ENCODE results near the gene DCUN1D3. TPM values are rescaled to one million over a fixed set of nuclear protein-coding genes. Genes with fewer than 3 reads are reported as not detected.
"Not testable (repeated sequence)": the region's sequence is repeated elsewhere in the genome, so short reads cannot be mapped to it uniquely, and the experiment has no call there.

DCUN1D3 gene, protein sequence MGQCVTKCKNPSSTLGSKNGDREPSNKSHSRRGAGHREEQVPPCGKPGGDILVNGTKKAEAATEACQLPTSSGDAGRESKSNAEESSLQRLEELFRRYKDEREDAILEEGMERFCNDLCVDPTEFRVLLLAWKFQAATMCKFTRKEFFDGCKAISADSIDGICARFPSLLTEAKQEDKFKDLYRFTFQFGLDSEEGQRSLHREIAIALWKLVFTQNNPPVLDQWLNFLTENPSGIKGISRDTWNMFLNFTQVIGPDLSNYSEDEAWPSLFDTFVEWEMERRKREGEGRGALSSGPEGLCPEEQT
- 1 to 10 TPM; 5.9 to 6.9 TPM for total RNA-seq

DNA sequence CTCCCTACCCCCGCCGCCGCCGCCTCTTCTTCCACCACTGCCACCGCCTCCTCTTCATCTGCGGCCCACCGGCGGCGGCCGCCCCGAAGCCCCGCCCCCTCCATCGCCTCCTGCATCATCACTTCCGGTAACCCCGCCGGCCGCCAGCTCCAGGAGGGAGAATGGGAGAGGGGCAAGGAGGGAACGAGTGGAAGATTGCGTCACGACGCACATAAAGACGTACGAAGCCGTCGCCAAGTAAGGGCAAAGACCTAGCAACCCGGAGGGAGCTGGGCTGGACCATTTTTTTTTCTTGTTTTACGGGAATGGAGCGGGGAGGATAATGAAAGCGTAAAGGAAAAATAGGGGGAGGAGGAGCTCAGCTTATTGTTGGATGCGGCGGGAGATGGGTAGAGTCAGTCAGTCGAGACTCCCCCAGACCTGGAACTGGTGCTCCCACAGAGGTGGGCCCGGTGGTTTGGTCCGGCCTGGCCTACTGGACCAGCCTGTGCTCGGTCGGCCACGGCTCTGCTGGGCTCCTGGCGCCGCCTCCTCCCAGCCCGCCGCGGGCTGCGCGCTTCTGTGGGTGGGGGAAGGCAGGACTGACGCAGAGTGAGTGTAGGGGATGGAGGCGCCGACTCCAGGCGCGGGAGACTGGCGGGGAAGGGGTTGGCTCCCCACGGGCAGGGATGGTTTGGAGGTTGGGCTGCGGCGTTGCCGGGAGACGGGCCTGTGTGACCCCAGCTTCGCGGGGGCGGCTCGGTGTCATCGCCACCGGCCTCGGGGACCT, at the start of gene DCUN1D3, which contains the start of gene LYRM1:
DCUN1D3 (minus strand) TSS at position 60 of the 769 bp plus-strand sequence. CDS start 37,820 bp downstream, outside the sequence.
LYRM1 (plus strand) TSS at position 473 of the 769 bp plus-strand sequence. CDS start 14,785 bp downstream, outside the sequence.
- Mint-ChIP-seq H3K4me1 (ENCODE audit: low read depth) (peaks cover 70% of the 10 kb centered on the region), H3K4me3 (peak within 1 kb of the TSS; percentile 93), H3K36me3 (ENCODE audit: low read depth) (peaks cover 50% of the 10 kb centered on the region), H3K9me3 (no peaks in the 10 kb centered on the region), H3K27ac (peak within 1 kb of the TSS; percentile 98), H3K27me3 (no peaks in the 10 kb centered on the region)
- intact Hi-C loops (cut with micrococcal nuclease), result no loop called here
- ChIA-PET POLR2A (interaction anchor here (0.9 to 3.2 kb wide), 12 partner anchors 9 to 95 kb away, joined by 3 to 14 read pairs (median 4); no protein-coding TSS in a partner anchor), CTCF (interaction anchor here (0.7 to 3.6 kb wide), 7 partner anchors 11 to 51 kb away, joined by 3 to 25 read pairs (median 3); no protein-coding TSS in a partner anchor)
- TF ChIP-seq, protein P1, sequence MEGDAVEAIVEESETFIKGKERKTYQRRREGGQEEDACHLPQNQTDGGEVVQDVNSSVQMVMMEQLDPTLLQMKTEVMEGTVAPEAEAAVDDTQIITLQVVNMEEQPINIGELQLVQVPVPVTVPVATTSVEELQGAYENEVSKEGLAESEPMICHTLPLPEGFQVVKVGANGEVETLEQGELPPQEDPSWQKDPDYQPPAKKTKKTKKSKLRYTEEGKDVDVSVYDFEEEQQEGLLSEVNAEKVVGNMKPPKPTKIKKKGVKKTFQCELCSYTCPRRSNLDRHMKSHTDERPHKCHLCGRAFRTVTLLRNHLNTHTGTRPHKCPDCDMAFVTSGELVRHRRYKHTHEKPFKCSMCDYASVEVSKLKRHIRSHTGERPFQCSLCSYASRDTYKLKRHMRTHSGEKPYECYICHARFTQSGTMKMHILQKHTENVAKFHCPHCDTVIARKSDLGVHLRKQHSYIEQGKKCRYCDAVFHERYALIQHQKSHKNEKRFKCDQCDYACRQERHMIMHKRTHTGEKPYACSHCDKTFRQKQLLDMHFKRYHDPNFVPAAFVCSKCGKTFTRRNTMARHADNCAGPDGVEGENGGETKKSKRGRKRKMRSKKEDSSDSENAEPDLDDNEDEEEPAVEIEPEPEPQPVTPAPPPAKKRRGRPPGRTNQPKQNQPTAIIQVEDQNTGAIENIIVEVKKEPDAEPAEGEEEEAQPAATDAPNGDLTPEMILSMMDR (IDR thresholded peaks at IDR 0.05), result no peak
- ATAC-seq (peak; percentile 82), DNase-seq (peak; percentile 95)

DNA sequence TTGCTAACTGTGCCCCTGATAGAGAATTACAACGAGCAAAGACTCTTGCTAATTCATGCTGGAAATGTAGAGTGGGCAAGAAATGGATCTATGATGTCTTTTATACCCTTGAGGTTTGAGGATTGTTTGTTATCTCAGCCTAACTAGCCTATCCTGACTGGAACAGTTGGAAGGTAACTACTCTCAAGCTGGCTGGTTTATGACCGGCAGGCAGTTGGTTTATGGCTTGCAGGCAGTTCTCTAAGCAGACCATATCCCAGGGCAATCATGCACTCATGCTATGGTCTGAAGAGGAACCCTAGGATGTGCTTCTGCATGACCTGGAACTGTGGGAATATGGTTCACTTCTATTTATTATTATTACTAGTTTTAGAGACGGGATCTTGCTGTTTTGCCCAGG, 49.5 kb upstream of the DCUN1D3 start:
- Mint-ChIP-seq H3K4me3 (no peak overlapping the region), H3K4me1 (ENCODE audit: low read depth) (peaks cover 9% of the 10 kb centered on the region), H3K27me3 (no peaks in the 10 kb centered on the region), H3K27ac (no peak overlapping the region), H3K36me3 (ENCODE audit: low read depth) (no peaks in the 10 kb centered on the region), H3K9me3 (no peaks in the 10 kb centered on the region)
- intact Hi-C loops (cut with micrococcal nuclease), result loop anchor here (10.0 kb wide), 1 partner anchor 105 kb away; no protein-coding TSS in a partner anchor
- ChIA-PET POLR2A (interaction anchor here (1.0 kb wide), 1 partner anchor 9 kb away, joined by 3 read pairs; no protein-coding TSS in a partner anchor), CTCF (interaction anchor here (1.4 kb wide), 1 partner anchor 27 kb away, joined by 5 read pairs; no protein-coding TSS in a partner anchor)
- TF ChIP-seq, protein P1 (IDR thresholded peaks at IDR 0.05), result no peak
- ATAC-seq (no peak), DNase-seq (no peak)

DNA sequence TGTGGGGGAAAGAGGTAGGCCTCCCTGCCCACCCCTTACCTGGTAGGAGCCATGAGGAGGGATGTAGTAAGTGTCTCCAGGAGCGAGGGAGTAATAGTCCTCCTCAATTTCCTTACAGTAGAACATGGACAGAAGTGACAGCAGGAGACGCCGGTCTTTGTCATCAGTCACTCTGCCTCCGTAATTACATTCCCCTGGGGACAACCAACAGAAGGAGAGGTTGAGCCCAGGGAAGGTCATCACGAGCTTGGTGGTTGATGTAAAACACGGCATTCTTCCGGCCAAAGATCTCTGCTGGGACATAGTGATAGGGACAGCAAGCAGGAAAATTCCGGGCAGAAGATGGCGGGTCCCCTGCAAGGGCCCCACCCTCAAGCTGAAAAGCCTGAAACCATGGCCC, 48.3 kb upstream of the DCUN1D3 start:
- TF ChIP-seq, protein P1 (IDR thresholded peaks at IDR 0.05), result no peak
- Mint-ChIP-seq H3K36me3 (ENCODE audit: low read depth) (no peaks in the 10 kb centered on the region), H3K9me3 (no peaks in the 10 kb centered on the region), H3K4me3 (no peak overlapping the region), H3K27me3 (no peaks in the 10 kb centered on the region), H3K4me1 (ENCODE audit: low read depth) (peaks cover 18% of the 10 kb centered on the region), H3K27ac (no peak overlapping the region)
- no peak for DNase-seq
- no peak for ATAC-seq
- ChIA-PET CTCF (interaction anchor here (2.0 kb wide), 1 partner anchor 98 kb away, joined by 8 read pairs; no protein-coding TSS in a partner anchor), POLR2A (no interaction called here)
- intact Hi-C loops (cut with micrococcal nuclease), result loop anchor here (10.0 kb wide), 1 partner anchor 104 kb away; no protein-coding TSS in a partner anchor

DNA sequence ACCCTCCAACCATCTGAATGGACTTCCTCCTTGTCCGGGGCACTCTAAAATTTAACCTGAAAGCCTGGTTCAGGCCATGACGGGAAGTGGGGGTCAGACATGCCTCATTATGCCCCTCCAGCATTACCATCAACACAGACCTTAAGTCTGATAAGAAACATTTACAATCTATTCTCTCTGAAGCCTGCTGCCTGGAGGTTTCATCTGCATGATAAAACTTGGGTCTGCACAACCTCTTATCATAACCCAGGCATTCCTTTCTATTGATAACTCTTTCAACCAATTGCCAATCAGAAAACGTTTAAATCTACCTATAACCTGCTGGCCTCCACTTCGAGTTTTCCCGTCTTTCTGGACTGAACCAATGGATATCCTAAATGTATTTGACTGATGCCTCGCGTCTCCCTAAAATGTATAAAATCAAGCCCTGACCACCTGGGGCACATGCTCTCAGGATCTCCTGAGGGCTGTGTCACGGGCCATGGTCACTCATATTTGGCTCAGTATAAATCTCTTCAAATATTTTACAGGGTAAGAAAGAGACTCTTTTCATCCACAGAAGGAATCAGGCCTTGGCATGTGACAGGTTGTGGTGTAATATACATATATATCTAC, 46.0 kb upstream of the DCUN1D3 start:
- ATAC-seq, result no peak
- H3K27ac Mint-ChIP-seq, result peak overlapping the region; percentile 23
- CTCF ChIA-PET, result no interaction called here
- no peaks in the 10 kb centered on the region for H3K9me3 Mint-ChIP-seq
- H3K36me3 Mint-ChIP-seq (ENCODE audit: low read depth), result no peaks in the 10 kb centered on the region
- no peaks in the 10 kb centered on the region for H3K27me3 Mint-ChIP-seq
- TF ChIP-seq, protein P1 (IDR thresholded peaks at IDR 0.05), result no peak
- intact Hi-C loops (cut with micrococcal nuclease), result loop anchor here (10.0 kb wide), 1 partner anchor 101 kb away; no protein-coding TSS in a partner anchor
- no peak for DNase-seq
- peaks cover 29% of the 10 kb centered on the region for H3K4me1 Mint-ChIP-seq (ENCODE audit: low read depth)
- POLR2A ChIA-PET, result no interaction called here
- no peak overlapping the region for H3K4me3 Mint-ChIP-seq

DNA sequence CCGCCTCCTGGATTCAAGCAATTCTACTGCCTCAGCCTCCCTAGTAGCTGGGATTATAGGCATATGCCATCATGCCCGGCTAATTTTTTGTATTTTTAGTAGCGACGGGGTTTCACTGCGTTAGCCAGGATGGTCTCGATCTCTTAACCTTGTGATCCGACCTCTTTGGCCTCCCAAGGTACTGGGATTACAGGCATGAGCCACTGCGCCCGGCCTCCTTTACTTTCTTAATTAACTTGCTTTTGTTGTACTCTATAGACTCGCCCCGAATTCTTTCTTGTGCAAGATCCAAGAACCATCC, 45.4 kb upstream of the DCUN1D3 start:
- POLR2A ChIA-PET; H3K9me3 Mint-ChIP-seq; H3K4me3 Mint-ChIP-seq; DNase-seq; H3K36me3 Mint-ChIP-seq (ENCODE audit: low read depth); H3K27me3 Mint-ChIP-seq; ATAC-seq; CTCF ChIA-PET: not testable (repeated sequence)
- H3K27ac Mint-ChIP-seq, result peak overlapping the region; percentile 23
- intact Hi-C loops (cut with micrococcal nuclease), result loop anchor here (10.0 kb wide), 1 partner anchor 101 kb away; no protein-coding TSS in a partner anchor
- peaks cover 33% of the 10 kb centered on the region for H3K4me1 Mint-ChIP-seq (ENCODE audit: low read depth)
